Measurements from ENCODE around the gene DHRS9.

DNA sequence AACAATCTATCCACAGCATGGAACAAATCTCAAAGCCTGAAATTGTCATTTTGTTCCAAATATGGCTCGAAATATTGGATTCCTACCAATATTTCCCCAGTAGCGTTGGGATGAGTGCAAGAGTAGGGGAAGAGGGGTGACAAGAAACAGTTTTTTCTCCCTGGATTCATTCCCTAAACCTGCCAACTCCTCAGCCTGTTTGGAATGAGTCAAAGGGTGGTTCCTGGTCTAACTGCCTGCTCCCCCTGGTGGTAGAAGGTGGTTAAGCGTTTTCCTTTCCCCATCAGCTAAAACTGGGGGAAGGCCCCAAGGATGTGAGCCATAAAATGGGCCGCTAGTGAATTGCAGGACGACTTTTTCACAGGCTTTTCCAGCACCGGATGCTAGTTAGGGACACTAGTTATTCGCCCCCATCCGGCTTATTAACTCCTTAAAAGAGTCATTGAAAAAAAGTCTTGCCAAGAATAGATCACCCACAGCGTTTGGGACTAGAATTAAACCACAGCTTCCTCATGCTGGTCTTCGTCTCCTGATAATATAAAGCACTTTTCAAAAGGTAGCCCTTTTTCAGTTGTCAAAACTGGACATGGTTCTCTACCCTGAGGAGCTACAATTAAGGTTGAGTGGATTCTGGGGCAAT lies 72.5 kb downstream of the DHRS9 start:
- TF ChIP-seq, protein P1, sequence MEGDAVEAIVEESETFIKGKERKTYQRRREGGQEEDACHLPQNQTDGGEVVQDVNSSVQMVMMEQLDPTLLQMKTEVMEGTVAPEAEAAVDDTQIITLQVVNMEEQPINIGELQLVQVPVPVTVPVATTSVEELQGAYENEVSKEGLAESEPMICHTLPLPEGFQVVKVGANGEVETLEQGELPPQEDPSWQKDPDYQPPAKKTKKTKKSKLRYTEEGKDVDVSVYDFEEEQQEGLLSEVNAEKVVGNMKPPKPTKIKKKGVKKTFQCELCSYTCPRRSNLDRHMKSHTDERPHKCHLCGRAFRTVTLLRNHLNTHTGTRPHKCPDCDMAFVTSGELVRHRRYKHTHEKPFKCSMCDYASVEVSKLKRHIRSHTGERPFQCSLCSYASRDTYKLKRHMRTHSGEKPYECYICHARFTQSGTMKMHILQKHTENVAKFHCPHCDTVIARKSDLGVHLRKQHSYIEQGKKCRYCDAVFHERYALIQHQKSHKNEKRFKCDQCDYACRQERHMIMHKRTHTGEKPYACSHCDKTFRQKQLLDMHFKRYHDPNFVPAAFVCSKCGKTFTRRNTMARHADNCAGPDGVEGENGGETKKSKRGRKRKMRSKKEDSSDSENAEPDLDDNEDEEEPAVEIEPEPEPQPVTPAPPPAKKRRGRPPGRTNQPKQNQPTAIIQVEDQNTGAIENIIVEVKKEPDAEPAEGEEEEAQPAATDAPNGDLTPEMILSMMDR (IDR thresholded peaks at IDR 0.05) = peak in 3 of 4 experiments; percentile 48 to 67 (median 53)
- no peak for TF ChIP-seq POLR2AphosphoS5 (IDR thresholded peaks at IDR 0.05)
- TF ChIP-seq POLR2A (IDR thresholded peaks at IDR 0.05) = no peak
